IMR-90 (cell line): Measurements from ENCODE around the gene GOLGA5. TPM values are rescaled to one million over a fixed set of nuclear protein-coding genes. Genes with fewer than 3 reads are reported as not detected.

Experiments
- ATAC-seq: fragments of 200-7000 bp; cut with Tn5 transposase; 2 replicates; pipeline ENCODE4 v1.9.1; 2020; ENCODE audit warnings: low read depth, mild to moderate bottlenecking, moderate library complexity
- BruUV-seq: library from RNA; stranded (reverse); fragments of 400-500 nt; replicated peaks from 2 replicates; lab custom pipeline; 2021; lab: Mats Ljungman, UMichigan
- CTCF ChIA-PET: fragments of 300-600 bp; formaldehyde crosslinking; extraction: SDS; loops from one replicate; lab custom pipeline; 2021; ENCODE audit warnings: antibody characterized with exemption; lab: Yijun Ruan, JAX
- POLR2A ChIA-PET: fragments of 300-600 bp; sonication (Branson Sonifier 250); formaldehyde crosslinking; loops from one replicate; lab custom pipeline; 2022; ENCODE audit warnings: antibody characterized with exemption; ENCODE audit not compliant: unreplicated experiment; lab: Charles Lee
- DNase-seq: peaks from one replicate; pipeline ENCODE4 v3.0.0; 2013
- H2AFZ ChIP-seq: replicated peaks from 2 replicates; pipeline ENCODE3; 2013; ENCODE audit warnings: low read length, mild to moderate bottlenecking; ENCODE audit not compliant: poor library complexity
- H2AK5ac ChIP-seq: 2 replicates; pipeline ENCODE4 v1.6.1; 2013; ENCODE audit warnings: low read depth, low read length, inconsistent platforms
- H2AK9ac ChIP-seq: replicated peaks from 2 replicates; pipeline ENCODE3; 2013; ENCODE audit warnings: mild to moderate bottlenecking, low read depth, low read length, moderate library complexity; ENCODE audit not compliant: poor library complexity
- H2BK120ac ChIP-seq: 2 replicates; pipeline ENCODE4 v1.6.1; 2013; ENCODE audit warnings: low read depth, low read length, inconsistent platforms
- H2BK15ac ChIP-seq: 3 replicates; pipeline ENCODE4 v1.6.1; 2013; ENCODE audit warnings: low read depth, low read length, inconsistent platforms
- H2BK20ac ChIP-seq: 2 replicates; pipeline ENCODE4 v1.6.1; 2013; ENCODE audit warnings: low read depth, mild to moderate bottlenecking, inconsistent platforms, low read length, moderate library complexity
- H2BK5ac ChIP-seq: 2 replicates; pipeline ENCODE4 v1.6.1; 2013; ENCODE audit warnings: mild to moderate bottlenecking, low read depth, low read length, inconsistent platforms; ENCODE audit not compliant: poor library complexity, severe bottlenecking
- H3K14ac ChIP-seq: replicated peaks from 2 replicates; pipeline ENCODE4 v1.6.1; 2013; ENCODE audit warnings: low read depth, low read length, inconsistent platforms
- H3K18ac ChIP-seq: 2 replicates; pipeline ENCODE4 v1.6.1; 2013; ENCODE audit warnings: low read depth, low read length, control low read depth
- H3K23ac ChIP-seq: 2 replicates; pipeline ENCODE4 v1.6.1; 2013; ENCODE audit warnings: low read depth, low read length, inconsistent platforms
- H3K27ac ChIP-seq: 2 replicates; pipeline ENCODE4 v1.5.1; 2013; ENCODE audit warnings: mild to moderate bottlenecking, control low read depth, low read length; ENCODE audit not compliant: insufficient read depth
- H3K27me3 ChIP-seq: 2 replicates; pipeline ENCODE4 v1.6.1; 2013; ENCODE audit warnings: low read length; ENCODE audit not compliant: control insufficient read depth, insufficient read depth
- H3K36me3 ChIP-seq: 2 replicates; pipeline ENCODE4 v1.6.1; 2013; ENCODE audit warnings: low read length, mixed read lengths; ENCODE audit not compliant: control insufficient read depth, insufficient read depth
- H3K4ac ChIP-seq: 2 replicates; pipeline ENCODE4 v1.6.1; 2013; ENCODE audit warnings: low read depth, low read length, inconsistent platforms
- H3K4me1 ChIP-seq: 2 replicates; pipeline ENCODE4 v1.6.1; 2013; ENCODE audit warnings: low read length, mixed read lengths; ENCODE audit not compliant: control insufficient read depth, insufficient read depth
- H3K4me2 ChIP-seq: 2 replicates; pipeline ENCODE4 v1.6.1; 2013; ENCODE audit warnings: low read depth, mild to moderate bottlenecking, control low read depth, low read length, moderate library complexity
- H3K4me3 ChIP-seq: 2 replicates; pipeline ENCODE4 v1.5.1; 2013; ENCODE audit warnings: low read depth, mild to moderate bottlenecking, control low read depth, low read length, moderate library complexity; ENCODE audit not compliant: insufficient read depth
- H3K56ac ChIP-seq: 2 replicates; pipeline ENCODE4 v1.6.1; 2013; ENCODE audit warnings: low read length, inconsistent platforms; ENCODE audit not compliant: insufficient read depth; ENCODE audit errors: extremely low read depth
- H3K79me1 ChIP-seq, 2 experiments: 2 replicates each; pipeline ENCODE4 v1.6.1; 2013; ENCODE audit warnings: low read length in 2 of 2, inconsistent platforms in 1 of 2, low read depth in 1 of 2
- H3K9ac ChIP-seq: 2 replicates; pipeline ENCODE4 v1.6.1; 2013; ENCODE audit warnings: low read depth, low read length, control low read depth
- H3K9me1 ChIP-seq: 2 replicates; pipeline ENCODE4 v1.6.1; 2013; ENCODE audit warnings: low read length, inconsistent platforms; ENCODE audit not compliant: insufficient read depth
- H3K9me3 ChIP-seq: 2 replicates; pipeline ENCODE4 v1.6.1; 2013; ENCODE audit warnings: low read length; ENCODE audit not compliant: control insufficient read depth, insufficient read depth
- H4K20me1 ChIP-seq: 2 replicates; pipeline ENCODE4 v1.6.1; 2013; ENCODE audit warnings: low read length, inconsistent platforms; ENCODE audit not compliant: insufficient read depth
- H4K5ac ChIP-seq: 2 replicates; pipeline ENCODE4 v1.6.1; 2013; ENCODE audit warnings: mild to moderate bottlenecking, low read depth, low read length, control low read depth
- H4K8ac ChIP-seq, 2 experiments: 2 replicates each; pipeline ENCODE4 v1.6.1; 2013; ENCODE audit warnings: low read depth in 2 of 2, low read length in 2 of 2, control low read depth in 1 of 2, inconsistent platforms in 1 of 2
- H4K91ac ChIP-seq: 2 replicates; pipeline ENCODE4 v1.6.1; 2013; ENCODE audit warnings: low read depth, low read length, inconsistent platforms; ENCODE audit not compliant: insufficient read depth
- CHD1 ChIP-seq: IDR thresholded peaks from 2 replicates; pipeline ENCODE4 v1.6.1; 2012; ENCODE audit warnings: low read depth, low read length, improper control_type of control experiment
- FOS ChIP-seq: fragments of 150-350 bp; IDR thresholded peaks from 2 replicates; pipeline ENCODE4 v1.6.1; 2016; ENCODE audit warnings: low read depth, low read length
- MAZ ChIP-seq: IDR thresholded peaks from 2 replicates; pipeline ENCODE4 v1.6.1; 2012; ENCODE audit warnings: low read depth, mild to moderate bottlenecking, low read length, improper control_type of control experiment, moderate library complexity, borderline replicate concordance
- MXI1 ChIP-seq: IDR thresholded peaks from 2 replicates; pipeline ENCODE4 v1.6.1; 2012; ENCODE audit warnings: low read depth, mild to moderate bottlenecking, low read length, moderate library complexity, borderline replicate concordance
- POLR2A ChIP-seq: IDR thresholded peaks from 2 replicates; pipeline ENCODE4 v1.6.1; 2012; ENCODE audit warnings: mild to moderate bottlenecking, low read depth, low read length
- RCOR1 ChIP-seq: IDR thresholded peaks from 2 replicates; pipeline ENCODE4 v1.6.1; 2012; ENCODE audit warnings: mild to moderate bottlenecking, low read length, improper control_type of control experiment; ENCODE audit not compliant: insufficient replicate concordance
- RFX5 ChIP-seq: IDR thresholded peaks from 2 replicates; pipeline ENCODE4 v1.8.0; 2012; ENCODE audit warnings: low read depth, mild to moderate bottlenecking, low read length, moderate library complexity
- WGBS, 2 experiments: methylation state at CpG; one replicate each; pipeline versions ENCODE4 v1.1.5 to v1.1.7; 2013; ENCODE audit warnings: missing lambda C conversion rate in 2 of 2; ENCODE audit not compliant: insufficient read length in 1 of 2; ENCODE audit errors: extremely low coverage in 2 of 2; 5-methylcytosine and 5-hydroxymethylcytosine counted together
- dilution Hi-C: fragments of 300-500 bp; cut with HindIII; formaldehyde crosslinking; loops from one replicate; pipeline ENCODE4 v1.14.3; 2018; ENCODE audit warnings: low sequenced_read_pairs; ENCODE audit not compliant: unreplicated experiment
- in situ Hi-C: fragments of 300-500 bp; cut with MboI; formaldehyde crosslinking; loops from 3 replicates; pipeline ENCODE4 v1.14.3; 2019; ENCODE audit warnings: low sequenced_read_pairs, inconsistent platforms, mixed read lengths
- intact Hi-C: fragments of 100-400 bp; cut with micrococcal nuclease; formaldehyde crosslinking; loops from 2 replicates; pipeline ENCODE4 v1.10.0; 2022
- polyA plus RNA-seq, 3 experiments: library from polyadenylated mRNA; depleted of rRNA; stranded (reverse); fragments of >200 nt; gene quantifications; 2 replicates each; pipeline ENCODE4 v1.2.3, GENCODE V29; 2012; ENCODE audit warnings: low replicate concordance in 1 of 3
- total RNA-seq: library from RNA; depleted of rRNA; stranded (reverse); fragments of >200 nt; gene quantifications from 2 replicates; pipeline ENCODE4 v1.2.3, GENCODE V29; 2012
- TF ChIP-seq, protein P1 (sequence below): conservative IDR thresholded peaks from 2 replicates; pipeline ENCODE4 v1.5.1; 2012; ENCODE audit warnings: mild to moderate bottlenecking, low read depth, low read length, improper control_type of control experiment

Gene GOLGA5
- total and polyA plus RNA-seq, 2 of the 4 experiments (the other 2 are of a cell fraction), result 35.0 to 59.5 TPM

- no peaks in the 10 kb centered on the region for H3K27me3 ChIP-seq
- H3K4me2 ChIP-seq, result peak overlapping the region; percentile 99
- H3K36me3 ChIP-seq, result peaks cover 15% of the 10 kb centered on the region
- ChIA-PET CTCF (no interaction called here), POLR2A (no interaction called here)
- H4K20me1 ChIP-seq, result peaks cover 6% of the 10 kb centered on the region; the same call in 1 of the 2 replicates
- no peak overlapping the region for H2BK20ac ChIP-seq
- H3K9me1 ChIP-seq, result no peaks in the 10 kb centered on the region
- H3K23ac ChIP-seq, result peak overlapping the region; percentile 98
- in situ Hi-C loops, result loop anchor here (10.0 kb wide), 1 partner anchor 670 kb away; the partner anchor contains the start of genes CPSF2 and NDUFB1
- peak overlapping the region; percentile 96 for H3K14ac ChIP-seq
- peak overlapping the region; percentile 88; the same call in 1 of the 2 replicates for H3K56ac ChIP-seq
- H2AK5ac ChIP-seq, result peak overlapping the region; percentile 97
- no CpG with 5 or more reads among the region's 20 CpGs for WGBS, 2 experiments
- H2AK9ac ChIP-seq, result peak overlapping the region; percentile 100
- peak overlapping the region; percentile 85 to 97 for H4K8ac ChIP-seq
- peak overlapping the region; percentile 88 for H3K27ac ChIP-seq
- H3K79me1 ChIP-seq, result peaks cover 0 to 33% of the 10 kb centered on the region in 2 experiments; a peak in 3 of 4 replicates
- peak overlapping the region; percentile 98 for H3K4ac ChIP-seq
- peak overlapping the region; percentile 93 for H4K5ac ChIP-seq
- BruUV-seq, result no TSS peak
- no peak for ATAC-seq
- DNase-seq, result peak; percentile 18
- dilution Hi-C loops, result no loop called here
- peak overlapping the region; percentile 47; the same call in 1 of the 3 replicates for H2BK15ac ChIP-seq
- peak overlapping the region; percentile 76 for H3K18ac ChIP-seq
- peak overlapping the region; percentile 41; the same call in 1 of the 2 replicates for H2BK120ac ChIP-seq
- peak overlapping the region; percentile 85 for H3K4me3 ChIP-seq
- intact Hi-C loops, result no loop called here
- no peak for TF ChIP-seq RCOR1
- TF ChIP-seq, protein P1, sequence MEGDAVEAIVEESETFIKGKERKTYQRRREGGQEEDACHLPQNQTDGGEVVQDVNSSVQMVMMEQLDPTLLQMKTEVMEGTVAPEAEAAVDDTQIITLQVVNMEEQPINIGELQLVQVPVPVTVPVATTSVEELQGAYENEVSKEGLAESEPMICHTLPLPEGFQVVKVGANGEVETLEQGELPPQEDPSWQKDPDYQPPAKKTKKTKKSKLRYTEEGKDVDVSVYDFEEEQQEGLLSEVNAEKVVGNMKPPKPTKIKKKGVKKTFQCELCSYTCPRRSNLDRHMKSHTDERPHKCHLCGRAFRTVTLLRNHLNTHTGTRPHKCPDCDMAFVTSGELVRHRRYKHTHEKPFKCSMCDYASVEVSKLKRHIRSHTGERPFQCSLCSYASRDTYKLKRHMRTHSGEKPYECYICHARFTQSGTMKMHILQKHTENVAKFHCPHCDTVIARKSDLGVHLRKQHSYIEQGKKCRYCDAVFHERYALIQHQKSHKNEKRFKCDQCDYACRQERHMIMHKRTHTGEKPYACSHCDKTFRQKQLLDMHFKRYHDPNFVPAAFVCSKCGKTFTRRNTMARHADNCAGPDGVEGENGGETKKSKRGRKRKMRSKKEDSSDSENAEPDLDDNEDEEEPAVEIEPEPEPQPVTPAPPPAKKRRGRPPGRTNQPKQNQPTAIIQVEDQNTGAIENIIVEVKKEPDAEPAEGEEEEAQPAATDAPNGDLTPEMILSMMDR, result no peak
- TF ChIP-seq MXI1, result no peak; the same call in 1 of the 2 replicates
- TF ChIP-seq RFX5, result no peak
- no peak for TF ChIP-seq MAZ
- peak; percentile 57; the same call in 1 of the 2 replicates for TF ChIP-seq CHD1
- no peak for TF ChIP-seq POLR2A
- TF ChIP-seq FOS, result no peak
- peak overlapping the region; percentile 61 for H2BK5ac ChIP-seq
- no peaks in the 10 kb centered on the region; the same call in 1 of the 2 replicates for H3K9me3 ChIP-seq
- peaks cover 2% of the 10 kb centered on the region; the same call in 1 of the 2 replicates for H3K4me1 ChIP-seq
- H3K9ac ChIP-seq, result peak overlapping the region; percentile 98
- peak overlapping the region; percentile 92 for H4K91ac ChIP-seq
- peak overlapping the region; percentile 98 for H2AFZ ChIP-seq
Measured at GRCh38 chr14:92794547-92794941, 439 bp downstream of the GOLGA5 start.
